Measurements from ENCODE around the gene CCNH.

DNA sequence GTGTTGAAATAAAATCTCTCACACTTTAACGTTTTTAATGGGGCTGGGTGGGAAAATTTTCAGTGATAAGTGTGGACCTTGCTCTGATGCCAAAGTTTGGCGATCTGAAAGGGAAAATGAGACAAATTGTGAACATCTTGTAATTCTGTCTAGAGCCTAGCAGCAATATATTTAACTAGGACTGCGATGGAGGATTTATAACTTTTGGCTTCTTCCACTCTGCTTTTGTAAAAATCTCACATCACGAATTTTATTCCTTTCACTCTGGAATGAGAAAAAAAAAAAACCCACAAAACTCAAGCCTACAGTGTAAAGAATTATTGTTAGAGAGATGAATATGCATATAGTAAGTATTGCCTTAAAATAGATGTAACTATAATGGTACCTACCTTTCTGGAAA, 19.9 kb downstream of the CCNH start:
- TF ChIP-seq POLR2AphosphoS5 (IDR thresholded peaks at IDR 0.05; ENCODE audit: low read depth, low read length) (no peak), CTCF (IDR thresholded peaks at IDR 0.05) (no peak), SIN3A (IDR thresholded peaks at IDR 0.05; ENCODE audit: borderline replicate concordance, insufficient read depth, low read depth, low read length) (no peak)

Data from Panc1 (cell line).